ENCODE measurements around the gene CDT1.

CDT1 gene

DNA sequence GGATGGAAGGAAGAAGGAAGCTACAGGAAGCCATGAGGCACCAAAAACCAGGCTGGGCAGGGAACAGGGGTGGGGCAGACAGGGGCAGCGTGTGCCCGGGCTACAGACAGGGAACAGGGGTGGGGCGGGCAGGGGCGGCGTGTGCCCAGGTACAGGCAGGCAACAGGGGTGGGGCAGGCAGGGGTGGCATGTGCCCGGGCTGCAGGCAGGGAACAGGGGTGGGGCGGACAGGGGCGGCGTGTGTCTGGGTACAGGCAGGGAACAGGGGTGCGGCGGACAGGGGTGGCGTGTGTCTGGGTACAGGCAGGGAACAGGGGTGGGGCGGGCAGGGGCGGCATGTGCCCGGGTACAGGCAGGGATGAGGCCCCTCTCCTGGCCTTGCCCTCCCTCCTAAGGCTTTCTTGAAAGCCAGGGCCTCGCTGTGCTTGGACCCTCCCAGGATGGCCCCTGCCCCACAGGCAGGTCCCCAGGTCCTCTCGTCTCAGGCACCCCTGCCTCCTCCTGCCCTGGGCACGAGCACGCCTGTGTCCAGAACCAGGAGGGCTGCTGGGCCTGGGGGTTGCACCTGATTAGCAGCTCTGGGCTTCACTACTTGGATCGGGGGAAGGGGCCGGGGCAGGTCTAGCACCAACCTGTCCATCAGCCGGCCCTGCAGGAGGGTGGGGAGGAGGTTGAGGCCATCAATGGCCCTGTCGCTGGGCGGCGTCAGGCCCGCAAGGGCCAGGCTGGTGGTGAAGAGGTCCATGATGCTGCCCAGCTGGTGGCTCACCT lies 22.7 kb downstream of the CDT1 start:
- Histone ChIP-seq H3K9ac (ENCODE audit: low read depth, low read length) (no peak overlapping the region), H3K4me1 (ENCODE audit: control insufficient read depth, insufficient read depth, low read length) (no peaks in the 10 kb centered on the region), H3K36me3 (ENCODE audit: insufficient read depth, low read length) (peaks cover 9% of the 10 kb centered on the region), H3K9me3 (replicated peaks; ENCODE audit: low read length) (no peaks in the 10 kb centered on the region), H3K4me2 (ENCODE audit: low read length) (no peak overlapping the region), H3K27me3 (ENCODE audit: control insufficient read depth, insufficient read depth, low read length) (no peaks in the 10 kb centered on the region), H3K4me3 (ENCODE audit: low read length) (no peak overlapping the region)

- no peaks in the 10 kb centered on the region for H3K27me3 ChIP-seq (ENCODE audit: control insufficient read depth, insufficient read depth, low read length)
- no peak overlapping the region for H3K4me2 ChIP-seq (ENCODE audit: low read length)
- no peaks in the 10 kb centered on the region for H3K4me1 ChIP-seq (ENCODE audit: control insufficient read depth, insufficient read depth, low read length)
- H3K9me3 ChIP-seq (replicated peaks; ENCODE audit: low read length), result no peaks in the 10 kb centered on the region
- H3K9ac ChIP-seq (ENCODE audit: low read depth, low read length), result no peak overlapping the region
- no peak overlapping the region for H3K4me3 ChIP-seq (ENCODE audit: low read length)
- H3K36me3 ChIP-seq (ENCODE audit: insufficient read depth, low read length), result no peaks in the 10 kb centered on the region
Observed at GRCh38 chr16:88827727-88828126, 24.1 kb downstream of the CDT1 start.

- Histone ChIP-seq H3K9me3 (replicated peaks; ENCODE audit: low read length) (no peaks in the 10 kb centered on the region), H3K4me3 (ENCODE audit: low read length) (no peak overlapping the region), H3K4me1 (ENCODE audit: control insufficient read depth, insufficient read depth, low read length) (no peaks in the 10 kb centered on the region), H3K9ac (ENCODE audit: low read depth, low read length) (no peak overlapping the region), H3K36me3 (ENCODE audit: insufficient read depth, low read length) (no peaks in the 10 kb centered on the region), H3K4me2 (ENCODE audit: low read length) (no peak overlapping the region), H3K27me3 (ENCODE audit: control insufficient read depth, insufficient read depth, low read length) (no peaks in the 10 kb centered on the region)
Observed at GRCh38 chr16:88828711-88829110, 25.1 kb downstream of the CDT1 start.

- no peaks in the 10 kb centered on the region for H3K9me3 ChIP-seq (replicated peaks; ENCODE audit: low read length)
- H3K27me3 ChIP-seq (ENCODE audit: control insufficient read depth, insufficient read depth, low read length), result no peaks in the 10 kb centered on the region
- H3K9ac ChIP-seq (ENCODE audit: low read depth, low read length), result no peak overlapping the region
- no peak overlapping the region for H3K4me2 ChIP-seq (ENCODE audit: low read length)
- no peaks in the 10 kb centered on the region for H3K4me1 ChIP-seq (ENCODE audit: control insufficient read depth, insufficient read depth, low read length)
- H3K36me3 ChIP-seq (ENCODE audit: insufficient read depth, low read length), result peaks cover 7% of the 10 kb centered on the region
- H3K4me3 ChIP-seq (ENCODE audit: low read length), result no peak overlapping the region
Observed at GRCh38 chr16:88830258-88830657, 26.7 kb downstream of the CDT1 start.

GRCh38 chr16:88830783-88831182 lies 27.2 kb downstream of the CDT1 start:
- peaks cover 10% of the 10 kb centered on the region for H3K36me3 ChIP-seq (ENCODE audit: insufficient read depth, low read length)
- H3K4me2 ChIP-seq (ENCODE audit: low read length), result no peak overlapping the region
- no peak overlapping the region for H3K9ac ChIP-seq (ENCODE audit: low read depth, low read length)
- no peaks in the 10 kb centered on the region for H3K4me1 ChIP-seq (ENCODE audit: control insufficient read depth, insufficient read depth, low read length)
- no peaks in the 10 kb centered on the region for H3K27me3 ChIP-seq (ENCODE audit: control insufficient read depth, insufficient read depth, low read length)
- H3K9me3 ChIP-seq (replicated peaks; ENCODE audit: low read length), result no peaks in the 10 kb centered on the region
- H3K4me3 ChIP-seq (ENCODE audit: low read length), result no peak overlapping the region

DNA sequence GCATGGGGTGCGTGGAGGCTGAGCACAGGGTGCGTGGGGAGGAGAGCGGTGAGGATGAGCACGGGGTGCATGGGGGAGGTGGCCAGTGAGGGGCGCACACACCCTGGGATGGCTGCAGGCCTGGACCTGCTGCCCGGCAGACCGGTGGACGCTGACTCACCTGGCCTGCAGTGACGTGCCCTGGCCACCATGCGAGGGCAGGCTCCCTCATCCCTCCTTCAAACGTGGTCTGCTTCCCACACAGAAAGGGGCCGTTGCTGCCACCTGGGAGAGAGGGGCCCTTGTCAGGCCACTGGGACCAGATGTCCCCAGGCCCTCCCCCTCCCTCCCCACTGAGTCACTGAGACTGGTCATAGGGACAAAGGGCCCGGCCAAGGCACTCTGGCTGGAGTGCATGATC lies 28.2 kb downstream of the CDT1 start:
- H3K9ac ChIP-seq (ENCODE audit: low read depth, low read length), result no peak overlapping the region
- no peak overlapping the region for H3K4me2 ChIP-seq (ENCODE audit: low read length)
- H3K27me3 ChIP-seq (ENCODE audit: control insufficient read depth, insufficient read depth, low read length), result no peaks in the 10 kb centered on the region
- no peaks in the 10 kb centered on the region for H3K4me1 ChIP-seq (ENCODE audit: control insufficient read depth, insufficient read depth, low read length)
- no peaks in the 10 kb centered on the region for H3K9me3 ChIP-seq (replicated peaks; ENCODE audit: low read length)
- no peak overlapping the region for H3K4me3 ChIP-seq (ENCODE audit: low read length)
- H3K36me3 ChIP-seq (ENCODE audit: insufficient read depth, low read length), result peaks cover 10% of the 10 kb centered on the region

DNA sequence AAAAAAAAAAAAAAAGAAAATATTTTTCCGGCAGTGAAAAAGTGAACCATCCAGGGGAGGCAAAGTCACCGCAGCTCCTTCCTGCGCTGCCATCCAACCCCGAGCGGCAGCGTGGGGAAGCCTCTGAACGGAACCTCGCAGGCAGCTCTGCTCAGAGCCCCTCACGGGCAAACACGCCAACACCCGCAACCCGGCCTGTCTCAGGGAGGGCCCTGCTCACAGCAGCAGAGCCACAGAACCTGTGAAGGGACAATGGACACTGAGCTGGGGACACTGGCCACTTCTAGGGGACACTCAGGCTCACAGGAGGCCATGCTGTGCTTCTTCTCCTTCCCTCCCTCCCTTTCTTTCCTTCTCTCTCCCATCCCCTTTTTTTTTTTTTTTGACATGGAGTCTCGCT lies 29.5 kb downstream of the CDT1 start:
- H3K36me3 ChIP-seq (ENCODE audit: insufficient read depth, low read length), result peaks cover 13% of the 10 kb centered on the region
- H3K9me3 ChIP-seq (replicated peaks; ENCODE audit: low read length), result no peaks in the 10 kb centered on the region
- H3K4me3 ChIP-seq (ENCODE audit: low read length), result no peak overlapping the region
- H3K27me3 ChIP-seq (ENCODE audit: control insufficient read depth, insufficient read depth, low read length), result no peaks in the 10 kb centered on the region
- H3K9ac ChIP-seq (ENCODE audit: low read depth, low read length), result no peak overlapping the region
- H3K4me2 ChIP-seq (ENCODE audit: low read length), result no peak overlapping the region
- H3K4me1 ChIP-seq (ENCODE audit: control insufficient read depth, insufficient read depth, low read length), result no peaks in the 10 kb centered on the region

DNA sequence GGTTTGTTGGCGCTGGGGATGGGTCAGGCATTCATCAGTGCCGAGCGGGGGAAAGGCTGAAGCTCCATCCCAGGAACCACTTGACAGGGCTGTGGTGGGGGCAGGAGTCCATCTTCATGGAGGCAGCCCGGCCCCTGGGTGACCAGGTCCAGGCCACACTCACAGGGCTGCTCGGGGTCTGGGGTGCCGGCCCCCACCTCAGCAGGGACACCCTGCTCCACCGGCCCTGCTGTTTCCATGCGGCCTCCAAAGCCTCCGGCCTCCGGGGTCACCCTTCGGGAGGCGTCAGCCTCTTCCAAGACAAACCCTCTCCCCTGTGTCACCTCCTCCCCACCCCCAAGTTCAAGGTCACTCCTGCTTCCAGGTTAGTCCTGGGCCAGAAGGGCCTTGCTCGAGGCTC lies 31.1 kb downstream of the CDT1 start:
- Histone ChIP-seq H3K9ac (ENCODE audit: low read depth, low read length) (no peak overlapping the region), H3K4me2 (ENCODE audit: low read length) (no peak overlapping the region)

GRCh38 chr16:88835383-88835782 lies 31.8 kb downstream of the CDT1 start:
- H3K4me3 ChIP-seq (ENCODE audit: low read length), result no peak overlapping the region
- H3K27me3 ChIP-seq (ENCODE audit: control insufficient read depth, insufficient read depth, low read length), result no peaks in the 10 kb centered on the region
- no peaks in the 10 kb centered on the region for H3K9me3 ChIP-seq (replicated peaks; ENCODE audit: low read length)
- H3K9ac ChIP-seq (ENCODE audit: low read depth, low read length), result no peak overlapping the region
- H3K36me3 ChIP-seq (ENCODE audit: insufficient read depth, low read length), result peaks cover 27% of the 10 kb centered on the region
- no peak overlapping the region for H3K4me2 ChIP-seq (ENCODE audit: low read length)
- no peaks in the 10 kb centered on the region for H3K4me1 ChIP-seq (ENCODE audit: control insufficient read depth, insufficient read depth, low read length)

More for the DNA sequence above, 31.1 kb downstream of the CDT1 start:
- H3K4me1 ChIP-seq (ENCODE audit: control insufficient read depth, insufficient read depth, low read length), result no peaks in the 10 kb centered on the region
- H3K9me3 ChIP-seq (replicated peaks; ENCODE audit: low read length), result no peaks in the 10 kb centered on the region
- H3K4me3 ChIP-seq (ENCODE audit: low read length), result no peak overlapping the region
- no peaks in the 10 kb centered on the region for H3K27me3 ChIP-seq (ENCODE audit: control insufficient read depth, insufficient read depth, low read length)
- H3K36me3 ChIP-seq (ENCODE audit: insufficient read depth, low read length), result peaks cover 20% of the 10 kb centered on the region

- no peak overlapping the region for H3K9ac ChIP-seq (ENCODE audit: low read depth, low read length)
- H3K4me1 ChIP-seq (ENCODE audit: control insufficient read depth, insufficient read depth, low read length), result no peaks in the 10 kb centered on the region
- H3K36me3 ChIP-seq (ENCODE audit: insufficient read depth, low read length), result peaks cover 28% of the 10 kb centered on the region
- H3K27me3 ChIP-seq (ENCODE audit: control insufficient read depth, insufficient read depth, low read length), result no peaks in the 10 kb centered on the region
- H3K4me3 ChIP-seq (ENCODE audit: low read length), result no peak overlapping the region
- H3K9me3 ChIP-seq (replicated peaks; ENCODE audit: low read length), result no peaks in the 10 kb centered on the region
- no peak overlapping the region for H3K4me2 ChIP-seq (ENCODE audit: low read length)
Observed at GRCh38 chr16:88835818-88836217, 32.2 kb downstream of the CDT1 start.

DNA sequence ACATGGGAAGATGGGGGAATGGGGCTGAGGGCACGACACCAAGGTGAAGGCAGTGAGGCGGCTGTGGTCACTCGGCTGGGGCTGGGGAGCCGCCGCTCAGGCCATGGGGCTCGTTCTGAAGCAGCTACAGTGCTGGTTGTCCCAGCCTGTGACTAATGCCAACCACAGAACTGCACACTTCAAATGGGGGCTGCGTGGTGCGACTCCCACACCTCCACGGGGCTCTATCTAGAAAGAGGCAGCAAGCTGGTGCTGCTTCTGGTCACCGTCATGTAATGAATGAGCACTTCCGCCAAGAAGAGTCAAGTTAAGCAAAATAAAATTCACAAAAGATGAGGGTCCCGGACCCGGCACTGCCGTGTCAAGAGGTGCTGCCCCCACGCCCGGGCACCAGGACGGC lies 33.2 kb downstream of the CDT1 start:
- Histone ChIP-seq H3K4me2 (ENCODE audit: low read length) (no peak overlapping the region), H3K9me3 (replicated peaks; ENCODE audit: low read length) (no peaks in the 10 kb centered on the region), H3K4me1 (ENCODE audit: control insufficient read depth, insufficient read depth, low read length) (no peaks in the 10 kb centered on the region), H3K27me3 (ENCODE audit: control insufficient read depth, insufficient read depth, low read length) (no peaks in the 10 kb centered on the region), H3K9ac (ENCODE audit: low read depth, low read length) (no peak overlapping the region), H3K4me3 (ENCODE audit: low read length) (no peak overlapping the region), H3K36me3 (ENCODE audit: insufficient read depth, low read length) (peaks cover 28% of the 10 kb centered on the region)

GRCh38 chr16:88837806-88838205 lies 34.2 kb downstream of the CDT1 start:
- H3K27me3 ChIP-seq (ENCODE audit: control insufficient read depth, insufficient read depth, low read length), result no peaks in the 10 kb centered on the region
- no peaks in the 10 kb centered on the region for H3K4me1 ChIP-seq (ENCODE audit: control insufficient read depth, insufficient read depth, low read length)
- no peak overlapping the region for H3K4me2 ChIP-seq (ENCODE audit: low read length)
- H3K4me3 ChIP-seq (ENCODE audit: low read length), result no peak overlapping the region
- peaks cover 28% of the 10 kb centered on the region for H3K36me3 ChIP-seq (ENCODE audit: insufficient read depth, low read length)
- no peaks in the 10 kb centered on the region for H3K9me3 ChIP-seq (replicated peaks; ENCODE audit: low read length)
- H3K9ac ChIP-seq (ENCODE audit: low read depth, low read length), result no peak overlapping the region

Measured in skeletal muscle satellite cell (primary cell).